Heart left ventricle (tissue), 13 donors: ENCODE measurements around the gene MBP.

Experiments
- CTCF ChIP-seq, 12 donors: fragments of 200-600 bp; sonication (generic) in 4 of 12; IDR thresholded peaks; one replicate each; pipeline versions ENCODE4 v1.5.0 to v1.8.0; 2018 to 2022; ENCODE audit warnings: antibody characterized with exemption in 12 of 12, mild to moderate bottlenecking in 5 of 12
- POLR2A ChIP-seq, 2 donors: fragments of 450-650 bp; IDR thresholded peaks; one replicate each; pipeline ENCODE4 v1.6.1; 2017; ENCODE audit warnings: antibody characterized with exemption in 2 of 2, mild to moderate bottlenecking in 2 of 2, moderate library complexity in 2 of 2
- donor health status: ischemic (EF 13 %, LVEDD 7.1; RV severe dilation, severe dysfunction).
- donor health status: DM: no; HTN: yes; CAD: no.
- donor health status: DM: no; HTN: no; CAD: no.
- donor health status: ischemic (EF 25% LVEDD 6.9; RV normal size, moderate dysfunction).
- donor health status: ischemic (EF 25% LVEDD 5.7; RV mildly dilated, moderate dysfunction).
- donor health status: ischemic (EF 35%, LVEDD 5.7; RV mildly dilated, moderate dysfunction).
- donor health status: nonischemic (EF 11% LVEDD 7.7; RV severe dilation, severe dysfunction).
- donor health status: DM: yes; HTN: yes; CAD: no.
- donor health status: PGD.
- donor health status: ischemic (EF 29% LVEDD 5.4; RV normal size, mild dysfunction).
- donor health status: nonischemic (EF 23%, LVEDD 6.1; RV moderate dilation, normal function).

- TF ChIP-seq CTCF (IDR thresholded peaks at IDR 0.05): no peak
- TF ChIP-seq POLR2A (IDR thresholded peaks at IDR 0.05): no peak
These were observed 8.0 kb upstream of the MBP start for GRCh38 chr18:77140439-77141109.
